GM18861 (cell line): ENCODE results near the gene CFHR4.
A peak's percentile ranks its signal among the peaks of the same experiment; 100 is the strongest.
"Not testable (repeated sequence)": the region's sequence is repeated elsewhere in the genome, so short reads cannot be mapped to it uniquely, and the experiment has no call there.

Experiments used
- ATAC-seq: cut with Tn5 transposase; IDR thresholded peaks from one replicate; pipeline ENCODE4 v1.9.1; 2021; ENCODE audit not compliant: unreplicated experiment

Gene CFHR4

DNA sequence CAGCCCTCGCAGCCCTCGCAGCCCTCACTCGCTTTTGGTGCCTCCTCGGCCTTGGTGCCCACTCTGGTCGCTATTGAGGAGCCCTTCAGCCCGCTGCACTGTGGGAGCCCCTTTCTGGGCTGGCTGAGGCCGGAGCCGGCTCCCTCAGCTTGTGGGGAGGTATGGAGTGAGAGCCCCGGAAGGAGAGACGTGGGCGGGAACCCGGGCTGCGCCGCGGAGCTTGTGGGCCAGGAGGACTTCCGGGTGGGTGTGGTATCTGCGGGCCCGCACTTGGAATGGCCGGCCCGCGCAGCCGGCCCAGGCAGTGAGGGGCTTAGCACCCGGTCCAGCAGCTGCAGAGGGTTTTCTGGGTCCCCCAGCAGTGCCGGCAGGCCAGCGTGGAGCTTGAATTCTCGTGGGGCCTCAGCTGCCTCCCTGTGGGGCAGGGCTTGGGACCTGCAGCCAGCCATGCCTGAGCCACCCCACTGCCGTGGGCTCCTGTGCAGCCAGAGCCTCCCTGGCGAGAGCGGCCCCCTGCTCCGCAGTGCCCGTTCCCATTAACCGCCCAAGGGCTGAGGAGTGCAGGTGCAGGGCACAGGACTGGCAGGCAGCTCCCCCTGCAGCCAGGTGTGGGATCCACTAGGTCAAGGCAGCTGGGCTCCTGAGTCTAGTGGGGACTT is 45.8 kb downstream of the CFHR4 start:
- no peak for ATAC-seq

DNA sequence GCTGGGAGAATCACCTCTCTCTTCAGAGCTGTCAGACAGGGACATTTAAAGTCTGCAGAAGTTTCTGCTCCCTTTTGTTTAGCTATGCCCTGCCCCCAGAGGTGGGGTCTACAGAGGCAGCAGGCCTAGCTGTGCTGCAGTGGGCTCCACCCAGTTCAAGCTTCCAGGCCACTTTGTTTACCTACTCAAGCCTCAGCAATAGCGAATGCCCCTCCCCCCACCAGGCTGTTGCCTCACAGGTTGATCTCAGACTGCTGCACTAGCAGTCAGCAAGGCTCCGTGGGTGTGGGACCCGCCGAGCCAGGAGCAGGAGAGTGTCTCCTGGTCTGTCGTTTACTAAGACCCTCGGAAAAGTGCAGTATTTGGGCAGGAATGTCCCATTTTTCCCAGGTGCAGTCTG is 53.6 kb downstream of the CFHR4 start:
- not testable (repeated sequence) for ATAC-seq

DNA sequence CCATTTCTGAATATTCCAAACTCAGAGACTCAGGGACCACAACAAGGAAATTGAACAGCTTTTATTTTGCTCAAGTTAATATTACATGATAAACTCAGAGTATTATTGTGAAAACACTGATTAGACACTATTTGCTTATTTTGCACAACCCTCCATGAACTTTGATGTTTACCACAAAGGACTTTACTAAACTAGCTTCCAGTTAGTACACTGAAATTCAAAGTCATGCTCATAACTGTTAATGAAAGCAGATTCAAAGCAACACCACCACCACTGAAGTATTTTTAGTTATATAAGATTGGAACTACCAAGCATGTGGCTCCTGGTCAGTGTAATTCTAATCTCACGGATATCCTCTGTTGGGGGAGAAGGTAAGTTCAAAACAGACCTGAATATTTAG is 55.7 kb downstream of the CFHR4 start, which contains the start of gene CFHR2:
Gene CFHR2 (plus strand): TSS at position 171 of the 400 bp plus-strand sequence. CDS start 143 bp downstream, at position 314.
- ATAC-seq, result not testable (repeated sequence)

DNA sequence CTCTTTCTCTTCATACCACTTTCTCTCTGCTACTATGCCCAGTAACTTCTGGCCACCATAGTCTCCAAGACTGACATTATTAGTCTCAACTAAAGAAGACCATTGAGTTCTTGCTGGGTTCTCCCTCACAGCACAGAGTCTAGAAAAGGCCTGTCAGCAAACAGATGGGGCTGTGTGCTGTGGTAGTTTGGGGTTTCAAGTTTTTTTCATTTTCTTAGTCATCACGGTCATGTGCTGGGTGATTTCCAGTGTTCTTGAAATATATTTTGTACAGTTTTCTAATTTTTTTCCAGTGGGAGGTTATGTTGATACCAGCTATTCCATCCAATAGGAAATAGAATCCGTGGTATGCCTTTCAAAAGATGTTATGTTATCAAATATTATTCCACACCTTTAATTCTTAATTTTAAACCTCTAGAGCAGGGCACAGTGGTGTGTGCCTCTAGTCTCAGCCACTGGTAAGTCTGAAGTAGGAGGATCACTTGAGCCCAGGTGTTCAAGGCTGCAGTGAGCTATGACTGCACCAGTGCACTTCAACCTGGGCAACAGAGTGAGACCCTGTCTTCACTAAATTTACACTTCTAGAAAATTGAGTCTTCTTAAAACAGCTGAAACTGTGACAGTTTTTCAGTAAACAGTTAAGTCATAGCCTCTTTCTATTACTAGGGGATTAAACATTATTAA is 64.0 kb downstream of the CFHR4 start:
- ATAC-seq, result peak; percentile 58

DNA sequence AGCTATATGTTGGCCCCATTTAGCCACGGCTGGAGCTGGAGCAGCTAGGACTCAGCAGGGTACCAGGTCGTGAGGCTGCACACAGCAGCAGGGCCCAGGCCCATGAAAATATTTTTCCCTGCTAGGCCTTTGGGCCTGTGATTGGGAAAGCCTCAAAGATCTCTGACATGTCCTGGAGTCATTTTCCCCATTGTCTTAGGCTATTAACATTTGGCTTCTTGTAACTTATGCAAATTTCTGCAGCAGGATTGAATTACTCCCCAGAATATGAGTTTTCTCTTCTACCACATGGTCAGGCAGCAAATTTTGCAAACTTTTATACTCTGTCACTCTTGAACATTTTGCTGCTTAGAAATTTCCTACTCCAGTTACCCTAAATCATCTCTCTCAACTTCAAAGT is 66.9 kb downstream of the CFHR4 start:
- no peak for ATAC-seq

DNA sequence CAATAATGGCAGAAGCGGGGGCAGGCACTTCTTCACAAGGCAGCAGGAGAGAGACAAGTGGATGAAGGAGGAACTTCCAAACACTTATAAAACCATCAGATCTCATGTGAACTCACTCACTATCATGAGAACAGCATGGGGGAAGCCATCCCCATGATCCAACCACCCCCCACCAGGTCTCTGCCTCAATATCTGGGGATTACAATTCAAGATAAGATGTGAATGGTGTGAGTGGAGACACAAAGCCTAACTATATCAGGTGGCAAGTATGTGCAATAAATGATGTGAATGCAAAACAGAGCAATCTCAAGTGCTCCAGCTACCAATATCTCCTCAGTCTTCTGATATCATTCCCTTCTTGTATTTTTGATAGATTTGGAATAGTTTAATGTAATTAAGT is 68.1 kb downstream of the CFHR4 start:
- ATAC-seq, result no peak

- no peak for ATAC-seq
These were observed 73.0 kb downstream of the CFHR4 start for GRCh38 chr1:196960854-196961253.
